Astrocyte (in vitro differentiated cells and primary cell): Measurements from ENCODE around the gene SMOC2. TPM values are rescaled to one million over a fixed set of nuclear protein-coding genes. Genes with fewer than 3 reads are reported as not detected.

Experiments used
- DNase-seq: peaks from one replicate; pipeline ENCODE4 v3.0.0-alpha.2; 2010; ENCODE audit warnings: low read depth
- FAIRE-seq: peaks from 2 replicates; lab custom pipeline; 2011; peaks lifted over from hg19 to GRCh38; lab: Jason Lieb, UNC
- H2AFZ ChIP-seq: 2 replicates; pipeline ENCODE4 v1.6.0; 2012; ENCODE audit warnings: low read depth, low read length, inconsistent platforms
- H3K27ac ChIP-seq: 2 replicates; pipeline ENCODE4 v1.5.1; 2011; ENCODE audit warnings: low read depth, low read length, inconsistent platforms
- H3K27me3 ChIP-seq: 2 replicates; pipeline ENCODE4 v1.6.0; 2011; ENCODE audit warnings: low read length, inconsistent platforms; ENCODE audit not compliant: insufficient read depth
- H3K36me3 ChIP-seq: 2 replicates; pipeline ENCODE4 v1.5.1; 2011; ENCODE audit warnings: low read length, inconsistent platforms; ENCODE audit not compliant: insufficient read depth
- H3K4me1 ChIP-seq: 2 replicates; pipeline ENCODE4 v1.5.1; 2011; ENCODE audit warnings: low read length, inconsistent platforms; ENCODE audit not compliant: insufficient read depth
- H3K4me2 ChIP-seq: 2 replicates; pipeline ENCODE4 v1.6.0; 2012; ENCODE audit warnings: low read length, inconsistent platforms
- H3K4me3 ChIP-seq: 2 replicates; pipeline ENCODE4 v1.5.1; 2011; ENCODE audit warnings: low read depth, mild to moderate bottlenecking, low read length, inconsistent platforms; ENCODE audit not compliant: insufficient read depth
- H3K79me2 ChIP-seq: 2 replicates; pipeline ENCODE4 v1.6.0; 2012; ENCODE audit warnings: mild to moderate bottlenecking, low read length, inconsistent platforms; ENCODE audit not compliant: insufficient read depth
- H3K9ac ChIP-seq: 2 replicates; pipeline ENCODE4 v1.6.0; 2012; ENCODE audit warnings: mild to moderate bottlenecking, low read length, inconsistent platforms
- H3K9me3 ChIP-seq: 2 replicates; pipeline ENCODE4 v1.5.1; 2012; ENCODE audit warnings: low read depth, mild to moderate bottlenecking, low read length, inconsistent platforms; ENCODE audit not compliant: insufficient read depth
- H4K20me1 ChIP-seq: 2 replicates; pipeline ENCODE4 v1.6.0; 2012; ENCODE audit warnings: low read length, inconsistent platforms; ENCODE audit not compliant: insufficient read depth
- H3K27ac Mint-ChIP-seq: one replicate; pipeline ENCODE4 v1.8.0; 2021; ENCODE audit warnings: mild to moderate bottlenecking, mixed read lengths; ENCODE audit not compliant: unreplicated experiment
- H3K27me3 Mint-ChIP-seq: one replicate; pipeline ENCODE4 v1.8.0; 2021; ENCODE audit warnings: low read depth, mixed read lengths; ENCODE audit not compliant: unreplicated experiment
- H3K36me3 Mint-ChIP-seq: one replicate; pipeline ENCODE4 v1.8.0; 2021; ENCODE audit warnings: low read depth, mixed read lengths; ENCODE audit not compliant: unreplicated experiment
- H3K4me1 Mint-ChIP-seq: one replicate; pipeline ENCODE4 v1.8.0; 2021; ENCODE audit warnings: low read depth, mixed read lengths; ENCODE audit not compliant: unreplicated experiment
- H3K4me3 Mint-ChIP-seq: one replicate; pipeline ENCODE4 v1.8.0; 2021; ENCODE audit warnings: mild to moderate bottlenecking, moderate library complexity, mixed read lengths; ENCODE audit not compliant: unreplicated experiment
- H3K9me3 Mint-ChIP-seq: one replicate; pipeline ENCODE4 v1.8.0; 2021; ENCODE audit warnings: mild to moderate bottlenecking, mixed read lengths; ENCODE audit not compliant: unreplicated experiment
- EZH2 ChIP-seq: IDR thresholded peaks from 2 replicates; pipeline ENCODE4 v1.6.1; 2012; ENCODE audit warnings: mild to moderate bottlenecking, low read length, inconsistent platforms; ENCODE audit not compliant: insufficient read depth
- total RNA-seq: library from RNA; stranded (reverse); gene quantifications from 2 replicates; pipeline ENCODE4 v1.2.1, GENCODE V29; 2021
- TF ChIP-seq, protein P1 (sequence below): IDR thresholded peaks from 2 replicates; pipeline ENCODE4 v1.5.1; 2011; ENCODE audit warnings: low read depth, mild to moderate bottlenecking, inconsistent platforms, low read length, moderate library complexity; ENCODE audit not compliant: insufficient read depth

SMOC2 gene
- total RNA-seq, 1 donor from 2014 or later: 0.93 TPM

DNA sequence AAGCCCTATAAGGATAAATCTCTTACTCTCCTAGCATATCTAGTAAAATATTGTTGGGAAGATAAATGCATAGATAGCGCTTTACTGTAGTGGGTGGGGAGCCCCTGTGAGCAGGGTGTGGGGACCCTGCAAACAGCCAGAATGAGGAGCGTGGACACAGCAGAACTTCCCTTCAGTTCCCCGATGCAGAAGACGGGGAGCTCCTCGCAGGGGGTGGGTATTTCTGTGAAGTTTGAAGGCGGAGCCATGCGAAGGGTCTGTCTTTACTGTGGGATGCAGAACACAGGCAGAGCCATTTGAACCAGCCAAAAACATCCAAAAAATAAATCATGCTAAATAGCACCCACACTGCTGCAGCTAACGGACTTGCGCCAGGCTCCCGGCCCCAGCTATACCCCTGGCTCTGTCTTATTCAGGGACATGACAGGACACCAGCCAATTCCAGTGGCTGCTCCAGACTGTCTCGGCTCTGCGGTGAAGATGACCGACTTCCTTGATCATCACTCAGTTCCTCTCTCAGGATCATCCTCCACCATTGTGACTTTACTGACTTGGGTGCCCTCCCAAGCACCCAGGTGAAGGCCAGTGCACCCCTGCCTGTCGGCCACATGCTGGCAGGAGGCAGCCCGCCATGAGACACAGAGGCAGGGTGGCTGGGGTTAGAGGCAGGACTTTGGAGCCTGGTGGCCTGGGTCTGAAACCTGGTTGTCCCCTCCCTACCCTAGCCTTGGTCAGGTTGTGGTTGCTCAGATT, 134.5 kb downstream of the SMOC2 start:
- H3K79me2 ChIP-seq: no peaks in the 10 kb centered on the region
- no peaks in the 10 kb centered on the region for H3K9me3 ChIP-seq
- H3K4me2 ChIP-seq: no peak overlapping the region
- Mint-ChIP-seq H3K9me3 (no peaks in the 10 kb centered on the region), H3K36me3 (no peaks in the 10 kb centered on the region), H3K27ac (no peak overlapping the region), H3K4me3 (no peak overlapping the region), H3K4me1 (peaks cover 5% of the 10 kb centered on the region), H3K27me3 (peaks cover 16% of the 10 kb centered on the region)
- H3K9ac ChIP-seq: no peak overlapping the region
- no peak for TF ChIP-seq EZH2
- TF ChIP-seq, protein P1, sequence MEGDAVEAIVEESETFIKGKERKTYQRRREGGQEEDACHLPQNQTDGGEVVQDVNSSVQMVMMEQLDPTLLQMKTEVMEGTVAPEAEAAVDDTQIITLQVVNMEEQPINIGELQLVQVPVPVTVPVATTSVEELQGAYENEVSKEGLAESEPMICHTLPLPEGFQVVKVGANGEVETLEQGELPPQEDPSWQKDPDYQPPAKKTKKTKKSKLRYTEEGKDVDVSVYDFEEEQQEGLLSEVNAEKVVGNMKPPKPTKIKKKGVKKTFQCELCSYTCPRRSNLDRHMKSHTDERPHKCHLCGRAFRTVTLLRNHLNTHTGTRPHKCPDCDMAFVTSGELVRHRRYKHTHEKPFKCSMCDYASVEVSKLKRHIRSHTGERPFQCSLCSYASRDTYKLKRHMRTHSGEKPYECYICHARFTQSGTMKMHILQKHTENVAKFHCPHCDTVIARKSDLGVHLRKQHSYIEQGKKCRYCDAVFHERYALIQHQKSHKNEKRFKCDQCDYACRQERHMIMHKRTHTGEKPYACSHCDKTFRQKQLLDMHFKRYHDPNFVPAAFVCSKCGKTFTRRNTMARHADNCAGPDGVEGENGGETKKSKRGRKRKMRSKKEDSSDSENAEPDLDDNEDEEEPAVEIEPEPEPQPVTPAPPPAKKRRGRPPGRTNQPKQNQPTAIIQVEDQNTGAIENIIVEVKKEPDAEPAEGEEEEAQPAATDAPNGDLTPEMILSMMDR: no peak
- DNase-seq (no peak), FAIRE-seq (no peak)
- no peaks in the 10 kb centered on the region for H3K27me3 ChIP-seq
- H3K4me1 ChIP-seq: no peaks in the 10 kb centered on the region
- no peaks in the 10 kb centered on the region for H3K36me3 ChIP-seq
- H3K4me3 ChIP-seq: no peak overlapping the region
- H4K20me1 ChIP-seq: no peaks in the 10 kb centered on the region
- no peak overlapping the region for H3K27ac ChIP-seq
- no peak overlapping the region for H2AFZ ChIP-seq

DNA sequence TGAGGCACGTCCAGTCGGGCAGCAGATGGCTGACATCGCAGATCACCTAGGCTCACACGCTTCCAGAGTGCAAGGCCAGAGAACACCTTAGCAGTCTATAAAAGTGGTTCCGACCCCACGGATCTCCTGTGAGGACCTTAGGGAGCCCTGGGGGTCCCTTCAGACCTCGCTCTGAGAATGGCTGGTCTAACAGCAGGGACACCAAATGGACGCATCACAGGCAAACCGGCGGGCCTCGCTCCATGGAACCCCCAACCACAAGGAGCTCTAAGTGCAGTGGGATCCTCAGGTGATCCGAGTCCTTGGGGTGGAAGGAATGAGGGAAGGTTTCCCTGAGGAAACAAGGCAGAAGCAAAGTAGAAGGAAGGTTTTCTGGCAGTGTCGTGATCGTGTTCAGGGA, 135.4 kb downstream of the SMOC2 start:
- Mint-ChIP-seq H3K27ac (no peak overlapping the region), H3K4me3 (no peak overlapping the region), H3K27me3 (peaks cover 15% of the 10 kb centered on the region), H3K4me1 (peaks cover 5% of the 10 kb centered on the region), H3K36me3 (no peaks in the 10 kb centered on the region), H3K9me3 (no peaks in the 10 kb centered on the region)
- no peaks in the 10 kb centered on the region for H3K79me2 ChIP-seq
- FAIRE-seq (no peak), DNase-seq (no peak)
- H3K27me3 ChIP-seq: no peaks in the 10 kb centered on the region
- H2AFZ ChIP-seq: no peak overlapping the region
- H3K9ac ChIP-seq: no peak overlapping the region
- no peak for TF ChIP-seq EZH2
- TF ChIP-seq, protein P1: no peak
- no peak overlapping the region for H3K27ac ChIP-seq
- no peaks in the 10 kb centered on the region for H4K20me1 ChIP-seq
- no peaks in the 10 kb centered on the region for H3K4me1 ChIP-seq
- no peaks in the 10 kb centered on the region for H3K9me3 ChIP-seq
- H3K36me3 ChIP-seq: no peaks in the 10 kb centered on the region
- no peak overlapping the region for H3K4me3 ChIP-seq
- no peak overlapping the region for H3K4me2 ChIP-seq

GRCh38 chr6:168577496-168577895, 136.5 kb downstream of the SMOC2 start:
- TF ChIP-seq EZH2: no peak
- TF ChIP-seq, protein P1: no peak
- no peaks in the 10 kb centered on the region for H3K36me3 Mint-ChIP-seq
- H3K4me1 ChIP-seq: no peaks in the 10 kb centered on the region

More at GRCh38 chr6:168577496-168577895, 136.5 kb downstream of the SMOC2 start:
- Mint-ChIP-seq H3K9me3 (no peaks in the 10 kb centered on the region), H3K27me3 (peaks cover 22% of the 10 kb centered on the region), H3K27ac (no peak overlapping the region), H3K4me3 (no peak overlapping the region), H3K4me1 (peaks cover 5% of the 10 kb centered on the region)
- H3K79me2 ChIP-seq: no peaks in the 10 kb centered on the region
- no peak for FAIRE-seq
- H3K4me3 ChIP-seq: no peak overlapping the region
- no peak overlapping the region for H3K4me2 ChIP-seq
- no peaks in the 10 kb centered on the region for H4K20me1 ChIP-seq
- H3K27me3 ChIP-seq: no peaks in the 10 kb centered on the region
- no peak overlapping the region for H3K27ac ChIP-seq
- DNase-seq: no peak
- no peaks in the 10 kb centered on the region for H3K9me3 ChIP-seq
- H3K36me3 ChIP-seq: no peaks in the 10 kb centered on the region
- no peak overlapping the region for H2AFZ ChIP-seq
- H3K9ac ChIP-seq: no peak overlapping the region
